Measurements from ENCODE around the gene CFAP92.
A peak's percentile ranks its signal among the peaks of the same experiment; 100 is the strongest.

The CFAP92 gene

DNA sequence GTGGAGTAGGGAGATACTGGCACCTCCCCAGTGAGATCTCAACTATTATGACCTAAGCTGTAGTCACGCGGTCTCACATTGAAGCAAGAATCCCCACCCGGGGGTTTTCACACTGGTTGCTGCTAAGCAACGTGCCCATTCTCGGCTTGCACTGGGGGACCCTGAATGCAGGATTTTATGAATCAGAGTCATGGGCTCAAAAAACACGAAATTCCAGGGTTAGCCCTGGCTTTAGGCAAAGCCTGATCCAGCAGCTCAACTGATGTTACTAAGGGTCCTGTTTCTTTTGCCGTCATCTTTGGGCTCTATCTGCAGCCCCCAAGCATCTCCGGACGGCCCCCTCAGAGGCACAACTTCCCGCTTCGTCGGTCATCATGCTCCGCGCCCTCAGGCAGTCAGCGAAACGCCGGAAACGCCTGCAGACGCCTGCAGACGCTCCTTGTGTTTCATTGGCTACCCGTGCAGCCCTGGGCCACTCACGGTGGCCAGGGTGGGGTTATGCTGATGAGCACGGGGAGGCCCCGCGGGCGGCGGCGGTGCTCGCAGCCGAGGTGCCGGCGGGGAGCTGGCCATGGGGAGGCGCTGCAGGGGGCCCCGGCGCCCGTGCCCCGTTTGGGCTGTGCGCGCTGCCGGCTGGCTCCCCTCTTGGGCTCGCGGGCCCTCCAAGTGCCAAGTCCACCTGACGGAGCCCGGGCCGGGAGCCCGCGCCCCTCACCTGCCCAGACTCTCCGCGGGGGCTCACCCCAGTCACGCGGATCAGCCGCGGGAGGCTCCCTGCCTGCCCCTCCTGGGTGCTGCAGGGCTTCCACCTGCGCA is 33.1 kb upstream of the CFAP92 start:
- peak; percentile 94 for DNase-seq (ENCODE audit: low spot score)
- POLR2A ChIA-PET (ENCODE audit: low non-redundant PET), result interaction anchor here (1.1 kb wide), 1 partner anchor 16 kb away, joined by 3 read pairs; no protein-coding TSS in a partner anchor
- TF ChIP-seq, protein P1, sequence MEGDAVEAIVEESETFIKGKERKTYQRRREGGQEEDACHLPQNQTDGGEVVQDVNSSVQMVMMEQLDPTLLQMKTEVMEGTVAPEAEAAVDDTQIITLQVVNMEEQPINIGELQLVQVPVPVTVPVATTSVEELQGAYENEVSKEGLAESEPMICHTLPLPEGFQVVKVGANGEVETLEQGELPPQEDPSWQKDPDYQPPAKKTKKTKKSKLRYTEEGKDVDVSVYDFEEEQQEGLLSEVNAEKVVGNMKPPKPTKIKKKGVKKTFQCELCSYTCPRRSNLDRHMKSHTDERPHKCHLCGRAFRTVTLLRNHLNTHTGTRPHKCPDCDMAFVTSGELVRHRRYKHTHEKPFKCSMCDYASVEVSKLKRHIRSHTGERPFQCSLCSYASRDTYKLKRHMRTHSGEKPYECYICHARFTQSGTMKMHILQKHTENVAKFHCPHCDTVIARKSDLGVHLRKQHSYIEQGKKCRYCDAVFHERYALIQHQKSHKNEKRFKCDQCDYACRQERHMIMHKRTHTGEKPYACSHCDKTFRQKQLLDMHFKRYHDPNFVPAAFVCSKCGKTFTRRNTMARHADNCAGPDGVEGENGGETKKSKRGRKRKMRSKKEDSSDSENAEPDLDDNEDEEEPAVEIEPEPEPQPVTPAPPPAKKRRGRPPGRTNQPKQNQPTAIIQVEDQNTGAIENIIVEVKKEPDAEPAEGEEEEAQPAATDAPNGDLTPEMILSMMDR (conservative IDR thresholded peaks at IDR 0.05; ENCODE audit: low read depth), result peak; percentile 83
- no peak overlapping the region for H3K27ac ChIP-seq
- CTCF ChIA-PET, result interaction anchor here (0.6 to 2.4 kb wide), 9 partner anchors 11 to 486 kb away, joined by 3 to 8 read pairs (median 4); no protein-coding TSS in a partner anchor

DNA sequence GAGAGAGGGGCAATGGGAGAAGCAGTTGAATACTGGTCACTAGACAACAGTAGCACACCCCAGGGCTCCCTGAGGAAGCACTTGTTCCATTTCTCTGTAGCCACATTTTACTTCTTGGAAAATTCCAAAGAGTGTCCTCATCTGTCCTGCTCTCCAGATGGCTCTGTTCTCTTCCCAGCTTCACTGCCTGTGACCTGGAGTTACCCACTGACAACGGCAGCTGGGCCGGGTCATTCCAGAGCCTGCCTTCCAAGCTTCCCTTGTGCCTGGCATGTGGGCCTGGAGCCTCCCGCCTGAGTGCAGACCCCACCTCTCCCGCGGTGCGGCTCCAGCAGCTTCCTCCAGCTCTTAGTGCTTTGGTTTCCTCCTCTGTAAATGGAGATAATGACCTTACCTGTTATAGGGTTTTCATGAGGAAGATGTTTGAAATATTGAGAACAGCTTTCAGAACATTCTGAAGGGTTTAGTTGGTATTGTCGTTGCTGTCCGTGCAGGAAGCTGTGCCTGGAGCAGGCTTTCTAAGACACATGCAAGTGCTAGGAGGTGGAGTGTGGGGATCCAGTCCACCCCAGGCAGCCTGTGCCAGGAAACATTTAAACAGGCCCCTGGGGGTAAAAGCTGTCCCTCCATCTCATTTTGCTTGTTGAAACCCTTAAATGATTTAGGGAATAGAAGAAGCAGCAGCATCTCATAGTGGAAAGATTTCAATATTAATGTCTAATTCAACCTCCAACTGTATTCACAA is 32.0 kb upstream of the CFAP92 start:
- ChIA-PET CTCF (interaction anchor here (0.6 to 2.4 kb wide), 4 partner anchors 12 to 1167 kb away, joined by 3 to 8 read pairs (median 3); no protein-coding TSS in a partner anchor), POLR2A (ENCODE audit: low non-redundant PET) (no interaction called here)
- TF ChIP-seq, protein P1 (conservative IDR thresholded peaks at IDR 0.05; ENCODE audit: low read depth), result no peak
- no peak overlapping the region for H3K27ac ChIP-seq
- no peak for DNase-seq (ENCODE audit: low spot score)

DNA sequence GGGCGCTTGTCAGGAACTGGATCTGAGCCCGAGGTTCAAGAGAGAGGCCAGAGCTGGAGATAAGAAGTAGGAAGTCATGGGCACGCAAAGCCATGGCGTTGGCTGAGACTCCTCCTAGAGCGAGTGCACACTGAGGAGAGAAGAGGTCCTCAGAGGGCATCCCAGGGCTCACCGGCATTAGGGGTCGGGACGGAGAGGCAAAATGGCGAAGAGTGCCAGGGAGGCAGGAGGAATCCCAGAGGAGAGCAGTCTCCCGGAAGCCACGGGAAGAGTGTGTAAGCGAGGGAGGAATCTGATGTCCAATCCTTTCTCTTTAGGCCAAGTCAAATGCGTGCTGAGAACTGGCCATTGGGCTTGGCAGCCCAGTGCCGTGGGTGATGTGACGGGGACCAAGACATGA is 31.2 kb upstream of the CFAP92 start:
- DNase-seq (ENCODE audit: low spot score), result no peak
- no peak overlapping the region for H3K27ac ChIP-seq
- POLR2A ChIA-PET (ENCODE audit: low non-redundant PET), result no interaction called here
- CTCF ChIA-PET, result interaction anchor here (2.4 kb wide), 1 partner anchor 54 kb away, joined by 8 read pairs; no protein-coding TSS in a partner anchor
- TF ChIP-seq, protein P1 (conservative IDR thresholded peaks at IDR 0.05; ENCODE audit: low read depth), result no peak

DNA sequence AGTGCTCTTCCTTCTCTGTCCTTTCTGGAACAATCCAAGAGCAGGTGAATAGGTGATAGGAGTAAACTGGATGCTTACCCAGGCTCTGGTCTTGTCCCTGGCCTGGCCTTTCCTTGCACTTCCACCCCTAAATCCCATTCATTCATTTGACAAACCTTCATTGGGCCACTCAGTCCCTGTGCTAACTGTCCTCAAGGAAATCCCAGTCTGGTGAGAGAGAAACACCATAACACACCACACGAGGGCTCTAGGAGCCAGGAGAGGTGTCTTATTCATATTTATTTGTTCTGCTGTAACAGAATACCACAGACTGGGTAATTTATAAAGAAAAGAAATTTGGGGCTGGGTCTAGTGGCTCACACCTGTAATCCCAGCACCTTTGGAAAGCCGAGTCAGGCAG is 30.0 kb upstream of the CFAP92 start:
- no peak overlapping the region for H3K27ac ChIP-seq
- peak; percentile 37 for DNase-seq (ENCODE audit: low spot score)
- POLR2A ChIA-PET (ENCODE audit: low non-redundant PET), result no interaction called here
- TF ChIP-seq, protein P1 (conservative IDR thresholded peaks at IDR 0.05; ENCODE audit: low read depth), result 0 out of 2 replicates have a peak, but pooled peaks have one; percentile 18
- CTCF ChIA-PET, result interaction anchor here (0.5 to 1.8 kb wide), 4 partner anchors 15 to 191 kb away, joined by 3 to 8 read pairs (median 4); no protein-coding TSS in a partner anchor

DNA sequence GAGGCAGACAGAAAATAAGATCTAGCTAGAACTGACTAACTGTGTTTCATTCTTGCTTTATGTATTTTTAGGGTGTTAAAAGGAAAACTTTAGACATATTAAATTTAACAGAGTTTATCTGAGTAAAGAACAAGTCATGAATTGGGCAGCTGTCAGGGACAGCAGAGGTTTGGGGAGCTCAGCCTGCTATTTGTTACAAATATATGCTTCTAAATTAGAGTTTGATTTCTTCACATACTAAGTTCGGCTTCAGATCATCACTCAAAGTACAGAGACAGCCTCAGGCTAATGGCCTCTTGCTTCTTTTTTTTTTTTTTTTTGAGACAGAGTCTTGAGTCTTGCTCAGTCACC is 29.1 kb upstream of the CFAP92 start:
- CTCF ChIA-PET, result interaction anchor here (0.6 to 1.8 kb wide), 4 partner anchors 14 to 941 kb away, joined by 4 to 8 read pairs (median 5); no protein-coding TSS in a partner anchor
- POLR2A ChIA-PET (ENCODE audit: low non-redundant PET), result no interaction called here
- DNase-seq (ENCODE audit: low spot score), result no peak
- H3K27ac ChIP-seq, result no peak overlapping the region
- TF ChIP-seq, protein P1 (conservative IDR thresholded peaks at IDR 0.05; ENCODE audit: low read depth), result no peak
